ENCODE data around the gene TMEM114. TPM values are rescaled to one million over a fixed set of nuclear protein-coding genes. Genes with fewer than 3 reads are reported as not detected.

TMEM114 gene
- total and polyA plus RNA-seq, 2 experiments from 2014 or later: not detected

GRCh38 chr16:8621572-8622314 lies 31.4 kb upstream of the TMEM114 start, which contains the start of gene METTL22:
METTL22 (plus strand) TSS chr16:8621698; CDS start chr16:8625666, 3,968 bp downstream.
- in situ Hi-C loops (cut with MboI): no loop called here
- Histone ChIP-seq H3F3A (ENCODE audit: insufficient read depth) (peaks cover 9% of the 10 kb centered on the region; the same call in 1 of the 2 replicates), H3K4me2 (ENCODE audit: unreplicated experiment) (peak within 1 kb of the TSS; percentile 94), H3K4me3 (peak within 1 kb of the TSS; percentile 95), H3K9me2 (ENCODE audit: insufficient read depth) (no peaks in the 10 kb centered on the region), H3K4me1 (ENCODE audit: insufficient read depth) (peaks cover 21% of the 10 kb centered on the region), H3K9ac (peak within 1 kb of the TSS; percentile 100), H3K27ac (peak within 1 kb of the TSS; percentile 90), H2AFZ (peak within 1 kb of the TSS; percentile 93), H3K36me3 (ENCODE audit: low read depth) (peaks cover 12% of the 10 kb centered on the region), H4K20me1 (ENCODE audit: insufficient read depth) (no peaks in the 10 kb centered on the region), H3K9me3 (ENCODE audit: low read depth) (no peaks in the 10 kb centered on the region), H3K79me2 (ENCODE audit: insufficient read depth) (peaks cover 45% of the 10 kb centered on the region), H3K27me3 (replicated peaks; ENCODE audit: insufficient read depth) (no peaks in the 10 kb centered on the region)
- TF ChIP-seq EZH2phosphoT487 (IDR thresholded peaks at IDR 0.05; ENCODE audit: insufficient read depth, low read depth): no peak
- whole genome bisulfite sequencing, 2 experiments (ENCODE audit: low coverage in 1 of 2, low lambda C conversion rate in 2 of 2, missing lambda C conversion rate in 2 of 2): 1 to 2% methylated on average over 32 to 43 of the region's 51 CpGs
- peak; percentile 92 for DNase-seq

- WGBS, 2 experiments (ENCODE audit: low coverage in 1 of 2, low lambda C conversion rate in 2 of 2, missing lambda C conversion rate in 2 of 2): 20 to 28% methylated on average over 12 of the region's 12 CpGs
- H2AFZ ChIP-seq: peak overlapping the region; percentile 93
These were observed 30.9 kb upstream of the TMEM114 start for GRCh38 chr16:8621222-8621571.

GRCh38 chr16:8620535-8620934 lies 30.2 kb upstream of the TMEM114 start:
- peaks cover 9% of the 10 kb centered on the region; the same call in 1 of the 2 replicates for H3F3A ChIP-seq (ENCODE audit: insufficient read depth)
- no peaks in the 10 kb centered on the region; the same call in 1 of the 2 replicates for H3K27me3 ChIP-seq (replicated peaks; ENCODE audit: insufficient read depth)
- peaks cover 7% of the 10 kb centered on the region for H3K36me3 ChIP-seq (ENCODE audit: low read depth)
- in situ Hi-C loops (cut with MboI): no loop called here
- H3K9me2 ChIP-seq (ENCODE audit: insufficient read depth): no peaks in the 10 kb centered on the region
- no peaks in the 10 kb centered on the region for H4K20me1 ChIP-seq (ENCODE audit: insufficient read depth)
- H3K9me3 ChIP-seq (ENCODE audit: low read depth): no peaks in the 10 kb centered on the region
- H3K4me1 ChIP-seq (ENCODE audit: insufficient read depth): peaks cover 21% of the 10 kb centered on the region
- no peak overlapping the region for H3K4me2 ChIP-seq (ENCODE audit: unreplicated experiment)
- no peak overlapping the region for H3K27ac ChIP-seq
- WGBS, 2 experiments (ENCODE audit: low coverage in 1 of 2, low lambda C conversion rate in 2 of 2, missing lambda C conversion rate in 2 of 2): 60 to 64% methylated on average over 6 of the region's 6 CpGs
- H3K4me3 ChIP-seq: no peak overlapping the region
- TF ChIP-seq EZH2phosphoT487 (IDR thresholded peaks at IDR 0.05; ENCODE audit: insufficient read depth, low read depth) (no peak), EZH2 (IDR thresholded peaks at IDR 0.05; ENCODE audit: insufficient read depth, poor library complexity, severe bottlenecking) (no peak)
- H3K9ac ChIP-seq: no peak overlapping the region
- no peak overlapping the region for H2AFZ ChIP-seq
- peak; percentile 14 for DNase-seq
- H3K79me2 ChIP-seq (ENCODE audit: insufficient read depth): peaks cover 40% of the 10 kb centered on the region

More at GRCh38 chr16:8621222-8621571, 30.9 kb upstream of the TMEM114 start:
- H3K9me2 ChIP-seq (ENCODE audit: insufficient read depth): no peaks in the 10 kb centered on the region
- peak overlapping the region; percentile 94 for H3K4me2 ChIP-seq (ENCODE audit: unreplicated experiment)
- H3K36me3 ChIP-seq (ENCODE audit: low read depth): peaks cover 12% of the 10 kb centered on the region
- peak overlapping the region; percentile 100; the same call in 1 of the 2 replicates for H3K9ac ChIP-seq
- H3K79me2 ChIP-seq (ENCODE audit: insufficient read depth): peaks cover 45% of the 10 kb centered on the region
- H3K9me3 ChIP-seq (ENCODE audit: low read depth): no peaks in the 10 kb centered on the region
- peak overlapping the region; percentile 95 for H3K4me3 ChIP-seq
- in situ Hi-C loops (cut with MboI): no loop called here
- no peak overlapping the region for H3K27ac ChIP-seq
- peaks cover 21% of the 10 kb centered on the region for H3K4me1 ChIP-seq (ENCODE audit: insufficient read depth)
- H3K27me3 ChIP-seq (replicated peaks; ENCODE audit: insufficient read depth): no peaks in the 10 kb centered on the region
- H3F3A ChIP-seq (ENCODE audit: insufficient read depth): peaks cover 9% of the 10 kb centered on the region; the same call in 1 of the 2 replicates
- H4K20me1 ChIP-seq (ENCODE audit: insufficient read depth): no peaks in the 10 kb centered on the region
- no peak for DNase-seq
- TF ChIP-seq EZH2 (IDR thresholded peaks at IDR 0.05; ENCODE audit: insufficient read depth, poor library complexity, severe bottlenecking) (no peak), EZH2phosphoT487 (IDR thresholded peaks at IDR 0.05; ENCODE audit: insufficient read depth, low read depth) (no peak)

- 46 to 47% methylated on average over 5 of the region's 5 CpGs for WGBS, 2 experiments (ENCODE audit: low coverage in 1 of 2, low lambda C conversion rate in 2 of 2, missing lambda C conversion rate in 2 of 2)
- Histone ChIP-seq H3K4me1 (ENCODE audit: insufficient read depth) (peaks cover 21% of the 10 kb centered on the region), H3K9ac (no peak overlapping the region), H3F3A (ENCODE audit: insufficient read depth) (peaks cover 9% of the 10 kb centered on the region; the same call in 1 of the 2 replicates), H4K20me1 (ENCODE audit: insufficient read depth) (no peaks in the 10 kb centered on the region), H3K4me3 (no peak overlapping the region), H3K27ac (no peak overlapping the region), H3K27me3 (replicated peaks; ENCODE audit: insufficient read depth) (no peaks in the 10 kb centered on the region; the same call in 1 of the 2 replicates), H2AFZ (no peak overlapping the region), H3K36me3 (ENCODE audit: low read depth) (0 out of 2 replicates have a peak, but pooled peaks cover 3% of the 10 kb centered on the region), H3K9me2 (ENCODE audit: insufficient read depth) (no peaks in the 10 kb centered on the region), H3K9me3 (ENCODE audit: low read depth) (no peaks in the 10 kb centered on the region), H3K79me2 (ENCODE audit: insufficient read depth) (peaks cover 32% of the 10 kb centered on the region), H3K4me2 (ENCODE audit: unreplicated experiment) (no peak overlapping the region)
- in situ Hi-C loops (cut with MboI): no loop called here
- no peak for TF ChIP-seq EZH2phosphoT487 (IDR thresholded peaks at IDR 0.05; ENCODE audit: insufficient read depth, low read depth)
- no peak for TF ChIP-seq EZH2 (IDR thresholded peaks at IDR 0.05; ENCODE audit: insufficient read depth, poor library complexity, severe bottlenecking)
- DNase-seq: no peak
These were observed 29.5 kb upstream of the TMEM114 start for GRCh38 chr16:8619671-8620370.
